Caco-2 (cell line): ENCODE measurements around the gene CEBPZOS. TPM values are rescaled to one million over a fixed set of nuclear protein-coding genes. Genes with fewer than 3 reads are reported as not detected.
"Not testable (repeated sequence)": the region's sequence is repeated elsewhere in the genome, so short reads cannot be mapped to it uniquely, and the experiment has no call there.

Experiments
- BruUV-seq: library from RNA; stranded (reverse); fragments of 400-500 nt; replicated peaks from 2 replicates; lab custom pipeline; 2021; lab: Mats Ljungman, UMichigan
- CTCF ChIA-PET: fragments of 300-600 bp; sonication (Branson Sonifier 250); formaldehyde crosslinking; loops from one replicate; lab custom pipeline; 2022; ENCODE audit warnings: antibody characterized with exemption; lab: Charles Lee
- POLR2A ChIA-PET: fragments of 300-600 bp; sonication (Branson Sonifier 250); formaldehyde crosslinking; loops from one replicate; lab custom pipeline; 2022; ENCODE audit warnings: antibody characterized with exemption; lab: Charles Lee
- DNase-seq, 2 experiments: peaks; one replicate each; pipeline versions ENCODE4 v3.0.0 to v3.0.0-alpha.2; 2020 to 2022
- H3K27me3 ChIP-seq: replicated peaks from 2 replicates; pipeline ENCODE4 v1.6.0; 2011; ENCODE audit warnings: low read length; ENCODE audit not compliant: control insufficient read depth, insufficient read depth
- H3K36me3 ChIP-seq: 2 replicates; pipeline ENCODE4 v1.5.1; 2011; ENCODE audit warnings: low read length; ENCODE audit not compliant: control insufficient read depth, insufficient read depth
- H3K4me1 ChIP-seq: fragments of 250-450 bp; sonication (Bioruptor Pico); 2 replicates; pipeline ENCODE4 v1.5.1; 2020; ENCODE audit warnings: mild to moderate bottlenecking
- H3K4me3 ChIP-seq: 2 replicates; pipeline ENCODE4 v1.5.1; 2011; ENCODE audit warnings: low read depth, mild to moderate bottlenecking, control low read depth, low read length
- H3K9me3 ChIP-seq: fragments of 250-450 bp; sonication (Bioruptor Pico); 2 replicates; pipeline ENCODE4 v1.5.1; 2020; ENCODE audit warnings: mild to moderate bottlenecking, moderate library complexity
- H3K27ac Mint-ChIP-seq: one replicate; pipeline ENCODE4 v1.8.0; 2022; ENCODE audit warnings: mixed read lengths; ENCODE audit not compliant: unreplicated experiment
- H3K27me3 Mint-ChIP-seq: one replicate; pipeline ENCODE4 v1.8.0; 2022; ENCODE audit warnings: mixed read lengths; ENCODE audit not compliant: insufficient read depth, unreplicated experiment
- H3K36me3 Mint-ChIP-seq: one replicate; pipeline ENCODE4 v1.8.0; 2022; ENCODE audit warnings: mild to moderate bottlenecking, mixed read lengths; ENCODE audit not compliant: insufficient read depth, unreplicated experiment
- H3K4me1 Mint-ChIP-seq: one replicate; pipeline ENCODE4 v1.8.0; 2022; ENCODE audit warnings: low read depth, mixed read lengths; ENCODE audit not compliant: unreplicated experiment
- H3K4me3 Mint-ChIP-seq: one replicate; pipeline ENCODE4 v1.8.0; 2022; ENCODE audit warnings: mild to moderate bottlenecking, moderate library complexity, mixed read lengths; ENCODE audit not compliant: unreplicated experiment
- H3K9me3 Mint-ChIP-seq: one replicate; pipeline ENCODE4 v1.8.0; 2022; ENCODE audit warnings: mixed read lengths; ENCODE audit not compliant: unreplicated experiment
- intact Hi-C: fragments of 100-400 bp; cut with micrococcal nuclease; formaldehyde crosslinking; loops from one replicate; pipeline ENCODE4 v1.10.0; 2022; ENCODE audit not compliant: unreplicated experiment
- total RNA-seq: library from RNA; stranded (reverse); gene quantifications from 2 replicates; pipeline ENCODE4 v1.2.3, GENCODE V29; 2022
- TF ChIP-seq, protein P1 (sequence below), 2 experiments: fragments of 200-600 bp in 1 of 2; IDR thresholded peaks; 1 replicate in 1 of 2; 2 replicates in 1 of 2; pipeline versions ENCODE4 v1.5.1 to v1.8.0; 2011 to 2022; ENCODE audit warnings: antibody characterized with exemption in 1 of 2, control low read depth in 1 of 2, inconsistent platforms in 1 of 2, low read depth in 1 of 2, low read length in 1 of 2, mild to moderate bottlenecking in 1 of 2, moderate library complexity in 1 of 2; ENCODE audit not compliant: insufficient read depth in 1 of 2, severe bottlenecking in 1 of 2, unreplicated experiment in 1 of 2

The CEBPZOS gene
- total RNA-seq, 1 experiment from 2014 or later = 56.0 TPM

DNA sequence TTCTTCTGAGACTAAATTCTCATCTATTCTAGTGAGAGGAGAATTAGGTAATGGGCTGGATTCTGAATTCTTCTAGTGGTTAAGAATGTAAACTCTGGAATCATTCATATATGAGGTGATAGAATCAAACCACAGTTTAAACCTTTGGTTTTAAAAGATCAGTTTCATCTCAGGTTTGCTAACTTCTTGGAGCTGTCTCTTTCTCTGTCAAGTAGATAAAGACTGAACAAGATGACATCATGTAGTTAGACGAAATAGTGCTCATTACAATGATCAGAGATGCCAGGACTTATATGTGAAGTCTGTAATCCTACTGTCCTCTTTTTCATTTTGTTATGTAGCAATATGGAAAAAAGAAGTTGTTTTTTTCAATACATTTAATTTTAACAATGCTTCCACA is 4.9 kb downstream of the CEBPZOS start:
- peaks cover 9% of the 10 kb centered on the region for H3K9me3 Mint-ChIP-seq
- no peak overlapping the region for H3K4me3 Mint-ChIP-seq
- intact Hi-C loops = no loop called here
- Histone ChIP-seq H3K27me3 (no peaks in the 10 kb centered on the region), H3K4me1 (no peaks in the 10 kb centered on the region), H3K36me3 (peaks cover 7% of the 10 kb centered on the region), H3K4me3 (no peak overlapping the region), H3K9me3 (peaks cover 5% of the 10 kb centered on the region; the same call in 1 of the 2 replicates)
- DNase-seq = no peak
- CTCF ChIA-PET = no interaction called here
- no peak overlapping the region for H3K27ac Mint-ChIP-seq
- POLR2A ChIA-PET = no interaction called here
- TF ChIP-seq, protein P1, sequence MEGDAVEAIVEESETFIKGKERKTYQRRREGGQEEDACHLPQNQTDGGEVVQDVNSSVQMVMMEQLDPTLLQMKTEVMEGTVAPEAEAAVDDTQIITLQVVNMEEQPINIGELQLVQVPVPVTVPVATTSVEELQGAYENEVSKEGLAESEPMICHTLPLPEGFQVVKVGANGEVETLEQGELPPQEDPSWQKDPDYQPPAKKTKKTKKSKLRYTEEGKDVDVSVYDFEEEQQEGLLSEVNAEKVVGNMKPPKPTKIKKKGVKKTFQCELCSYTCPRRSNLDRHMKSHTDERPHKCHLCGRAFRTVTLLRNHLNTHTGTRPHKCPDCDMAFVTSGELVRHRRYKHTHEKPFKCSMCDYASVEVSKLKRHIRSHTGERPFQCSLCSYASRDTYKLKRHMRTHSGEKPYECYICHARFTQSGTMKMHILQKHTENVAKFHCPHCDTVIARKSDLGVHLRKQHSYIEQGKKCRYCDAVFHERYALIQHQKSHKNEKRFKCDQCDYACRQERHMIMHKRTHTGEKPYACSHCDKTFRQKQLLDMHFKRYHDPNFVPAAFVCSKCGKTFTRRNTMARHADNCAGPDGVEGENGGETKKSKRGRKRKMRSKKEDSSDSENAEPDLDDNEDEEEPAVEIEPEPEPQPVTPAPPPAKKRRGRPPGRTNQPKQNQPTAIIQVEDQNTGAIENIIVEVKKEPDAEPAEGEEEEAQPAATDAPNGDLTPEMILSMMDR (IDR thresholded peaks at IDR 0.05; ENCODE audit: insufficient read depth in 1 of 2, low read depth in 1 of 2, low read length in 1 of 2, severe bottlenecking in 1 of 2, unreplicated experiment in 1 of 2) = no peak
- no peaks in the 10 kb centered on the region for H3K4me1 Mint-ChIP-seq
- peaks cover 79% of the 10 kb centered on the region for H3K36me3 Mint-ChIP-seq
- H3K27me3 Mint-ChIP-seq = no peaks in the 10 kb centered on the region
- BruUV-seq = no TSS peak

DNA sequence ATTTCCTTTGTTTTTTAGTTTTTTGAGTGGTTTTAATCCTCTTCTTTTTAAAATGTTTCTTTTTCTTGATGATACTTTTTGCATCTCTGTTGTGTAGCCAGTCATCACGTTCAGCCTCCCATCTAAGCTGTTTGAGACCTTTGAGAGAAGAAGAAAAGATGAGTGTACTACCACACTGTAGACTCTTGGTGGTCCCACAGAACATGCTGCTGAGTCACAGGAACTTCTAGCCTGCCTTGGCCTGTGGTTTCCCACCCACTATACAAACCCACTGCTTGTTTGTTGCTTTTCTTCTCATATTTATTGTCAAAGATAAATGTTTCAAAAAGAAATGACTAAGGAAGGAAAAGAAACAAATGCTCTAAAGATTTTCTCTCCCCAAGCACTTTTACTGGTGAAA is 5.5 kb downstream of the CEBPZOS start:
- peaks cover 8% of the 10 kb centered on the region for H3K36me3 ChIP-seq
- Mint-ChIP-seq H3K27me3 (no peaks in the 10 kb centered on the region), H3K36me3 (peaks cover 79% of the 10 kb centered on the region), H3K9me3 (peaks cover 13% of the 10 kb centered on the region), H3K4me1 (no peaks in the 10 kb centered on the region), H3K27ac (no peak overlapping the region), H3K4me3 (no peak overlapping the region)
- DNase-seq = no peak
- no peak overlapping the region for H3K4me3 ChIP-seq
- intact Hi-C loops = no loop called here
- no peaks in the 10 kb centered on the region for H3K4me1 ChIP-seq
- CTCF ChIA-PET = no interaction called here
- POLR2A ChIA-PET = no interaction called here
- TF ChIP-seq, protein P1 (IDR thresholded peaks at IDR 0.05; ENCODE audit: insufficient read depth in 1 of 2, low read depth in 1 of 2, low read length in 1 of 2, severe bottlenecking in 1 of 2, unreplicated experiment in 1 of 2) = no peak
- H3K27me3 ChIP-seq = no peaks in the 10 kb centered on the region
- peaks cover 5% of the 10 kb centered on the region; the same call in 1 of the 2 replicates for H3K9me3 ChIP-seq
- no TSS peak for BruUV-seq

DNA sequence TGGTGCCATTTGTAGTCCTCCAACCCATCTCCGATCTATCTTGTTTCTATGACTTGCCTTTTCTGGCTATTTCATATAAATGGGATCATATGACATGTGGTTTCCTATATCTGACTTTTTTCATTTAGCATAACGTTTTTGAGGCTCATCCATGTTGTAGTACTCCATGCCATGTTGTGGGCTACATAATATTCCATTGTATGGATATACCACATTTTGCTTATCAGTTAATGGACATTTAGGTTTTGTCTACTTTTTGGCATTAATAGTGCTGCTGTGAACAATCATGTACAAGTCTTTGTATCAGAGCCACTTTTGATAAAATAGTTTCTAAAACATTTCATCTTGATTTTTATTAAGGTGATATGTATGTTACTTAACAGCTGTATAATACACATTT is 7.4 kb downstream of the CEBPZOS start:
- H3K4me1 ChIP-seq = no peaks in the 10 kb centered on the region
- Mint-ChIP-seq H3K36me3 (peaks cover 93% of the 10 kb centered on the region), H3K27me3 (no peaks in the 10 kb centered on the region), H3K4me3 (no peak overlapping the region), H3K4me1 (no peaks in the 10 kb centered on the region), H3K9me3 (peaks cover 30% of the 10 kb centered on the region), H3K27ac (no peak overlapping the region)
- intact Hi-C loops = no loop called here
- no peak overlapping the region for H3K4me3 ChIP-seq
- no peaks in the 10 kb centered on the region for H3K27me3 ChIP-seq
- ChIA-PET POLR2A (no interaction called here), CTCF (no interaction called here)
- peaks cover 5% of the 10 kb centered on the region; the same call in 1 of the 2 replicates for H3K9me3 ChIP-seq
- BruUV-seq = no TSS peak
- no peak for DNase-seq
- H3K36me3 ChIP-seq = peaks cover 8% of the 10 kb centered on the region
- TF ChIP-seq, protein P1 (IDR thresholded peaks at IDR 0.05; ENCODE audit: insufficient read depth in 1 of 2, low read depth in 1 of 2, low read length in 1 of 2, severe bottlenecking in 1 of 2, unreplicated experiment in 1 of 2) = no peak

DNA sequence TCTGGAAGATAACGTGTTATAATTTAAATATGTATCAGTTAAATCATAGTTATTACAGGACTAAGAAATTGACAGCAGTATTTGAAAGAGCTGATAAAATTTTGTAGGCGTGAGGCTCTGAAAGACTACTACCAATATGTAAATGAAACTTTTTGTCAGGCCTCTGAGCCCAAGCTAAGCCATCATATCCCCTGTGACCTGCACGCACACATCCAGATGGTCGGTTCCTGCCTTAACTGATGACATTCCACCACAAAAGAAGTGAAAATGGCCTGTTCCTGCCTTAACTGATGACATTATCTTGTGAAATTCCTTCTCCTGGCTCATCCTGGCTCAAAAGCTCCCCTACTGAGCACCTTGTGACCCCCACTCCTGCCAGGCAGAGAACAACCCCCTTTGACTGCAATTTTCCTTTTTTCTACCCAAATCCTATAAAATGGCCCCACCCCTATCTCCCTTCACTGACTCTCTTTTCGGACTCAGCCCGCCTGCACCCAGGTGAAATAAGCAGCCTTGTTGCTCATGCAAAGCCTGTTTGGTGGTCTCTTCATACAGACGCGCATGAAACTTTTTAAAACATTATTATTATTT is 8.9 kb downstream of the CEBPZOS start:
- H3K36me3 ChIP-seq = peaks cover 12% of the 10 kb centered on the region
- H3K4me3 ChIP-seq, DNase-seq, BruUV-seq, H3K4me1 Mint-ChIP-seq, CTCF ChIA-PET, POLR2A ChIA-PET, H3K4me1 ChIP-seq, intact Hi-C loops, H3K4me3 Mint-ChIP-seq, H3K27me3 Mint-ChIP-seq, H3K27me3 ChIP-seq: not testable (repeated sequence)
- Mint-ChIP-seq H3K27ac (peak overlapping the region; percentile 50), H3K9me3 (peaks cover 30% of the 10 kb centered on the region), H3K36me3 (peaks cover 95% of the 10 kb centered on the region)
- peaks cover 12% of the 10 kb centered on the region for H3K9me3 ChIP-seq
